K562 (cell line): ENCODE data around the gene SC5D. TPM values are rescaled to one million over a fixed set of nuclear protein-coding genes. Genes with fewer than 3 reads are reported as not detected.

Experiments
- ARID1B ChIP-seq: fragments of 450-650 bp; IDR thresholded peaks from 2 replicates; pipeline ENCODE4 v1.6.1; 2016; ENCODE audit warnings: antibody characterized with exemption, mild to moderate bottlenecking, inconsistent platforms
- BACH1 ChIP-seq: fragments of 200-800 bp; sonication (Bioruptor generic); IDR thresholded peaks from 2 replicates; pipeline ENCODE4 v1.6.1; 2016; ENCODE audit warnings: missing genetic modification characterization, missing compliant biosample characterization
- C11orf30 ChIP-seq: fragments of 450-650 bp; IDR thresholded peaks from 2 replicates; pipeline ENCODE4 v1.6.1; 2016; ENCODE audit warnings: low read depth, mild to moderate bottlenecking
- GABPA ChIP-seq: fragments of 200-800 bp; sonication (Bioruptor generic); conservative IDR thresholded peaks from 2 replicates; pipeline ENCODE4 v1.6.1; 2016; ENCODE audit warnings: low read depth, missing genetic modification characterization, missing compliant biosample characterization
- HMG20A ChIP-seq: fragments of 450-650 bp; formaldehyde crosslinking; conservative IDR thresholded peaks from 2 replicates; pipeline ENCODE4 v1.4.0; 2020; ENCODE audit warnings: mild to moderate bottlenecking, mixed read lengths
- MAFK ChIP-seq: IDR thresholded peaks from 2 replicates; pipeline ENCODE4 v1.6.1; 2011; ENCODE audit warnings: low read length, improper control_type of control experiment
- MEIS2 ChIP-seq: fragments of 450-650 bp; IDR thresholded peaks from 2 replicates; pipeline ENCODE4 v1.6.1; 2014; ENCODE audit warnings: mild to moderate bottlenecking; ENCODE audit not compliant: partially characterized antibody
- NKRF ChIP-seq: fragments of 450-650 bp; IDR thresholded peaks from 2 replicates; pipeline ENCODE4 v1.6.1; 2016; ENCODE audit warnings: borderline replicate concordance
- PBX2 ChIP-seq, 2 experiments: IDR thresholded peaks in 1 of 2; conservative IDR thresholded peaks in 1 of 2; 2 replicates each; pipeline ENCODE4 v1.6.1; 2016; ENCODE audit warnings: low read depth in 2 of 2, mild to moderate bottlenecking in 1 of 2, missing compliant biosample characterization in 1 of 2, missing genetic modification characterization in 1 of 2, moderate library complexity in 1 of 2
- PTTG1 ChIP-seq: fragments of 450-650 bp; IDR thresholded peaks from 2 replicates; pipeline ENCODE4 v1.6.1; 2016; ENCODE audit warnings: low read depth, mild to moderate bottlenecking, missing genetic modification characterization, missing compliant biosample characterization
- RBM25 ChIP-seq: fragments of 200-400 bp; formaldehyde crosslinking; IDR thresholded peaks from 2 replicates; pipeline ENCODE4 v1.6.1; 2018; ENCODE audit warnings: low read length, low read depth, moderate library complexity; ENCODE audit not compliant: severe bottlenecking
- RNF2 ChIP-seq: sonication (generic); IDR thresholded peaks from 2 replicates; pipeline ENCODE4 v1.6.1; 2016
- RUNX1 ChIP-seq: sonication (generic); IDR thresholded peaks from 2 replicates; pipeline ENCODE4 v1.6.1; 2016; ENCODE audit warnings: antibody characterized with exemption, low read depth
- SAFB2 ChIP-seq: fragments of 200-400 bp; formaldehyde crosslinking; IDR thresholded peaks from 2 replicates; pipeline ENCODE4 v1.6.1; 2018; ENCODE audit warnings: borderline replicate concordance, low read length, low read depth, moderate library complexity; ENCODE audit not compliant: severe bottlenecking
- SMARCA4 ChIP-seq: fragments of 450-650 bp; IDR thresholded peaks from 2 replicates; pipeline ENCODE4 v1.6.1; 2016
- TEAD4 ChIP-seq, 2 experiments: sonication (generic) in 1 of 2; formaldehyde crosslinking in 1 of 2; IDR thresholded peaks; 2 replicates each; pipeline versions ENCODE4 v1.6.1 to v1.8.0; 2012 to 2022; ENCODE audit warnings: borderline replicate concordance in 1 of 2, inconsistent platforms in 1 of 2, low read length in 1 of 2, mild to moderate bottlenecking in 1 of 2, missing genetic modification reagents in 1 of 2
- YBX1 ChIP-seq: fragments of 450-650 bp; IDR thresholded peaks from 2 replicates; pipeline ENCODE4 v1.7.1; 2016; ENCODE audit warnings: mild to moderate bottlenecking
- ZBTB1 ChIP-seq: sonication (generic); formaldehyde crosslinking; IDR thresholded peaks from 2 replicates; pipeline ENCODE4 v1.8.1; 2023; ENCODE audit warnings: missing genetic modification reagents, low read depth, mild to moderate bottlenecking, borderline replicate concordance
- ZEB2 ChIP-seq: fragments of 450-650 bp; IDR thresholded peaks from 2 replicates; pipeline ENCODE4 v1.6.1; 2016
- ZNF316 ChIP-seq: fragments of 450-650 bp; IDR thresholded peaks from 2 replicates; pipeline ENCODE4 v1.6.1; 2016
- polyA plus RNA-seq, 8 experiments: library from polyadenylated mRNA; depleted of rRNA in 4 of 8; stranded (reverse) in 5 of 8; unstranded in 3 of 8; fragments of >200 nt; fragmentation: Nextera tagmentation in 2 of 8; fragmentation: Illumina TruSeq in 1 of 8; extraction: Ambion mirVana in 2 of 8; extraction: Trizol in 1 of 8; gene quantifications; 2 replicates each; pipeline versions ENCODE4 v1.2.1 to v1.2.3, GENCODE V29; 2011 to 2014; ENCODE audit warnings: inconsistent platforms in 1 of 8, missing spikeins in 1 of 8
- total RNA-seq, 7 experiments: library from RNA; depleted of rRNA in 6 of 7; stranded (reverse); fragments of >200 nt in 6 of 7; fragmentation: Illumina TruSeq in 2 of 7; extraction: Trizol in 2 of 7; gene quantifications; 2 replicates each; pipeline versions ENCODE4 v1.2.1 to v1.2.3, GENCODE V29; 2011 to 2021; ENCODE audit warnings: low replicate concordance in 1 of 7
- TF ChIP-seq, protein P1 (sequence below): fragments of 200-800 bp; sonication (Bioruptor generic); IDR thresholded peaks from 2 replicates; pipeline ENCODE4 v1.6.1; 2017; ENCODE audit warnings: missing genetic modification characterization, missing compliant biosample characterization
- TF ChIP-seq, protein P2 (sequence below): fragments of 450-650 bp; IDR thresholded peaks from 2 replicates; pipeline ENCODE4 v1.6.1; 2014; ENCODE audit warnings: low read depth, mild to moderate bottlenecking, moderate library complexity, borderline replicate concordance

SC5D gene
- total and polyA plus RNA-seq, 9 of the 15 experiments (the other 6 are each of a cell fraction or from before 2014, with no cell fraction given), result 7.6 to 84.0 (median 17.4) TPM

DNA sequence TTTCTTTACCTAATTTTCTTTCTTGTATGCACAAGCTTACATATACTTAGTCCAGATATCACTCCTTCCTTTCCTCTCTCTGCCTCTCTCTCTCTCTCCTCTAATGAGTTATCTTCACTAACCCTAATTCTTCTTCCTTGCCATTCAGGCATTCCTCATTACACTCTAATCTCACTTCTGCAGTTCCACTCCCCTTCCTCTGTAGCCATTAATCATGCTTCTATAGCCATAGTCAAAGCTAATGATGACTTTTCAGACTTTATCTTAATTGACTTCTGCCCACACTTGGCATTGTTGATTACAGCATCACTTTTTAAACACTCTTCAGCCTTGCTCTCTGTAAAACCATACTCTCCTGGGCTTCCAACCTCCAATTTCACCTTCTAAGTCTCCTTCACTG is 35.3 kb upstream of the SC5D start (continued):
- no peak for TF ChIP-seq NKRF
- peak; percentile 37; the same call in 1 of the 2 replicates for TF ChIP-seq ZNF316
- TF ChIP-seq C11orf30, result peak; percentile 30; the same call in 1 of the 2 replicates
- TF ChIP-seq ZEB2, result 0 out of 2 replicates have a peak, but pooled peaks have one; percentile 43
- TF ChIP-seq ARID1B, result peak; percentile 97
- TF ChIP-seq RUNX1, result no peak
- no peak for TF ChIP-seq YBX1
- TF ChIP-seq, protein P1, sequence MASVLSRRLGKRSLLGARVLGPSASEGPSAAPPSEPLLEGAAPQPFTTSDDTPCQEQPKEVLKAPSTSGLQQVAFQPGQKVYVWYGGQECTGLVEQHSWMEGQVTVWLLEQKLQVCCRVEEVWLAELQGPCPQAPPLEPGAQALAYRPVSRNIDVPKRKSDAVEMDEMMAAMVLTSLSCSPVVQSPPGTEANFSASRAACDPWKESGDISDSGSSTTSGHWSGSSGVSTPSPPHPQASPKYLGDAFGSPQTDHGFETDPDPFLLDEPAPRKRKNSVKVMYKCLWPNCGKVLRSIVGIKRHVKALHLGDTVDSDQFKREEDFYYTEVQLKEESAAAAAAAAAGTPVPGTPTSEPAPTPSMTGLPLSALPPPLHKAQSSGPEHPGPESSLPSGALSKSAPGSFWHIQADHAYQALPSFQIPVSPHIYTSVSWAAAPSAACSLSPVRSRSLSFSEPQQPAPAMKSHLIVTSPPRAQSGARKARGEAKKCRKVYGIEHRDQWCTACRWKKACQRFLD (CRISPR knock-in tag), result 0 out of 2 replicates have a peak, but pooled peaks have one; percentile 25
- no peak for TF ChIP-seq SAFB2
- no peak for TF ChIP-seq RBM25
- TF ChIP-seq MAFK, result peak; percentile 19; the same call in 1 of the 2 replicates
- no peak for TF ChIP-seq ZBTB1 (CRISPR knock-in tag)
- TF ChIP-seq, protein P2, sequence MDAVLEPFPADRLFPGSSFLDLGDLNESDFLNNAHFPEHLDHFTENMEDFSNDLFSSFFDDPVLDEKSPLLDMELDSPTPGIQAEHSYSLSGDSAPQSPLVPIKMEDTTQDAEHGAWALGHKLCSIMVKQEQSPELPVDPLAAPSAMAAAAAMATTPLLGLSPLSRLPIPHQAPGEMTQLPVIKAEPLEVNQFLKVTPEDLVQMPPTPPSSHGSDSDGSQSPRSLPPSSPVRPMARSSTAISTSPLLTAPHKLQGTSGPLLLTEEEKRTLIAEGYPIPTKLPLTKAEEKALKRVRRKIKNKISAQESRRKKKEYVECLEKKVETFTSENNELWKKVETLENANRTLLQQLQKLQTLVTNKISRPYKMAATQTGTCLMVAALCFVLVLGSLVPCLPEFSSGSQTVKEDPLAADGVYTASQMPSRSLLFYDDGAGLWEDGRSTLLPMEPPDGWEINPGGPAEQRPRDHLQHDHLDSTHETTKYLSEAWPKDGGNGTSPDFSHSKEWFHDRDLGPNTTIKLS, result no peak
- peak; percentile 55 for TF ChIP-seq PBX2 (CRISPR knock-in tag; IDR thresholded peaks at IDR 0.05; ENCODE audit: low read depth)
- peak; percentile 98 for TF ChIP-seq PBX2 (tag; conservative IDR thresholded peaks at IDR 0.05; ENCODE audit: low read depth)
- peak; percentile 99 for TF ChIP-seq MEIS2
- 0 out of 2 replicates have a peak, but pooled peaks have one; percentile 51 for TF ChIP-seq HMG20A (CRISPR knock-in tag)
- no peak for TF ChIP-seq GABPA (tag)
- TF ChIP-seq PTTG1 (tag), result no peak
- TF ChIP-seq RNF2, result peak; percentile 68
- peak; percentile 96 for TF ChIP-seq TEAD4 (IDR thresholded peaks at IDR 0.05; ENCODE audit: low read length)
- TF ChIP-seq TEAD4 (CRISPR knock-in tag; IDR thresholded peaks at IDR 0.05; ENCODE audit: borderline replicate concordance), result no peak
- peak; percentile 93 for TF ChIP-seq SMARCA4
- TF ChIP-seq BACH1 (tag), result no peak
